PFSK-1 (cell line): Measurements from ENCODE around the gene LCMT1.

Experiments
- POLR2AphosphoS5 ChIP-seq: IDR thresholded peaks from 2 replicates; pipeline ENCODE4 v1.6.1; 2012; ENCODE audit warnings: low read depth, mild to moderate bottlenecking, control low read depth, low read length, moderate library complexity
- REST ChIP-seq, 2 experiments: IDR thresholded peaks; 2 replicates each; pipeline versions ENCODE4 v1.6.1 to v1.8.0; 2011 to 2012; ENCODE audit warnings: low read depth in 2 of 2, low read length in 2 of 2, control low read depth in 1 of 2, inconsistent platforms in 1 of 2, mild to moderate bottlenecking in 1 of 2, moderate library complexity in 1 of 2; ENCODE audit not compliant: insufficient read depth in 1 of 2
- SIN3A ChIP-seq: IDR thresholded peaks from 2 replicates; pipeline ENCODE4 v1.6.1; 2012; ENCODE audit warnings: mild to moderate bottlenecking, low read length, moderate library complexity, borderline replicate concordance; ENCODE audit not compliant: insufficient read depth
- TAF1 ChIP-seq: IDR thresholded peaks from 2 replicates; pipeline ENCODE4 v1.6.1; 2012; ENCODE audit warnings: low read length, control low read depth, borderline replicate concordance; ENCODE audit not compliant: insufficient read depth

- TF ChIP-seq REST (IDR thresholded peaks at IDR 0.05; ENCODE audit: insufficient read depth in 1 of 2, low read depth in 2 of 2, low read length in 2 of 2) (no peak), POLR2AphosphoS5 (no peak), SIN3A (no peak), TAF1 (no peak)
Measured at GRCh38 chr16:25138130-25138529, 26.6 kb downstream of the LCMT1 start.
